SU-DHL-6 (cell line): Measurements from ENCODE around the gene CLCN1.

ENCODE experiments used
- CTCF ChIP-seq: fragments of 200-600 bp; sonication (generic); IDR thresholded peaks from one replicate; pipeline ENCODE4 v1.5.1; 2017; ENCODE audit warnings: antibody characterized with exemption, mild to moderate bottlenecking, low read length, moderate library complexity; ENCODE audit not compliant: insufficient read depth, poor library complexity, severe bottlenecking
- EZH2phosphoT487 ChIP-seq: fragments of 200-600 bp; sonication (generic), shearing (Covaris generic); conservative IDR thresholded peaks from 2 replicates; pipeline ENCODE4 v1.6.1; 2018; ENCODE audit warnings: mild to moderate bottlenecking, antibody characterized with exemption, low read length, moderate library complexity, mixed read lengths

GRCh38 chr7:143397710-143398530 lies 82.0 kb downstream of the CLCN1 start:
- no peak for TF ChIP-seq CTCF
- TF ChIP-seq EZH2phosphoT487 = no peak
